Smooth muscle cell (in vitro differentiated cells): ENCODE measurements around the gene DIP2C. TPM values are rescaled to one million over a fixed set of nuclear protein-coding genes. Genes with fewer than 3 reads are reported as not detected.

Source experiments
- DNase-seq: peaks from one replicate; lab custom pipeline; 2025; ENCODE audit not compliant: unreplicated experiment; lab: John Stamatoyannopoulos, UW
- H2AFZ ChIP-seq: fragments of 200-600 bp; sonication (generic); 2 replicates; pipeline ENCODE4 v1.6.0; 2016; ENCODE audit warnings: antibody characterized with exemption, low read depth, mild to moderate bottlenecking
- H3F3A ChIP-seq: fragments of 200-600 bp; sonication (generic); 2 replicates; pipeline ENCODE4 v1.6.0; 2017; ENCODE audit warnings: antibody characterized with exemption, low read depth
- H3K27ac ChIP-seq: fragments of 200-600 bp; sonication (generic); 2 replicates; pipeline ENCODE4 v1.5.1; 2016; ENCODE audit warnings: low read depth, mild to moderate bottlenecking
- H3K27me3 ChIP-seq: fragments of 200-600 bp; sonication (generic); 2 replicates; pipeline ENCODE4 v1.6.1; 2016; ENCODE audit warnings: low read depth, mild to moderate bottlenecking
- H3K36me3 ChIP-seq: fragments of 200-600 bp; sonication (generic); 2 replicates; pipeline ENCODE4 v1.5.1; 2016; ENCODE audit warnings: low read depth
- H3K4me1 ChIP-seq: fragments of 200-600 bp; sonication (generic); 2 replicates; pipeline ENCODE4 v1.5.1; 2016; ENCODE audit warnings: low read depth
- H3K4me2 ChIP-seq: fragments of 200-600 bp; sonication (generic); 2 replicates; pipeline ENCODE4 v1.6.0; 2016; ENCODE audit warnings: mild to moderate bottlenecking
- H3K4me3 ChIP-seq: fragments of 200-600 bp; sonication (generic); 2 replicates; pipeline ENCODE4 v1.5.1; 2016; ENCODE audit warnings: mild to moderate bottlenecking
- H3K79me2 ChIP-seq: fragments of 200-600 bp; sonication (generic); 2 replicates; pipeline ENCODE4 v1.6.0; 2016; ENCODE audit warnings: low read depth, mild to moderate bottlenecking
- H3K9ac ChIP-seq: fragments of 200-600 bp; sonication (generic); 2 replicates; pipeline ENCODE4 v1.6.0; 2016; ENCODE audit warnings: low read depth
- H3K9me3 ChIP-seq: fragments of 200-600 bp; sonication (generic); replicated peaks from 2 replicates; pipeline ENCODE4 v1.5.1; 2016; ENCODE audit warnings: low read depth
- H4K20me1 ChIP-seq: fragments of 200-600 bp; sonication (generic); 2 replicates; pipeline ENCODE4 v1.6.0; 2016; ENCODE audit warnings: low read depth
- CTCF ChIP-seq: fragments of 200-600 bp; sonication (generic); IDR thresholded peaks from 2 replicates; pipeline ENCODE4 v1.5.1; 2017; ENCODE audit warnings: borderline replicate concordance, mild to moderate bottlenecking, antibody characterized with exemption; ENCODE audit not compliant: insufficient read depth, poor library complexity, severe bottlenecking
- WGBS: methylation state at CpG from one replicate; pipeline ENCODE4 v1.1.7; 2016; ENCODE audit warnings: low lambda C conversion rate; 5-methylcytosine and 5-hydroxymethylcytosine counted together
- polyA plus RNA-seq: library from polyadenylated mRNA; unstranded; fragments of >200 nt; fragmentation: Nextera tagmentation; extraction: Ambion mirVana; gene quantifications from 2 replicates; pipeline ENCODE4 v1.2.1, GENCODE V29; 2016
- total RNA-seq: library from RNA; depleted of rRNA; stranded (reverse); fragments of >200 nt; gene quantifications from 2 replicates; pipeline ENCODE4 v1.2.3, GENCODE V29; 2014

The DIP2C gene
- total and polyA plus RNA-seq, 2 experiments from 2014 or later, result 14.9 to 15.3 TPM

- Histone ChIP-seq H3K79me2 (peaks cover 85% of the 10 kb centered on the region), H3K9me3 (no peaks in the 10 kb centered on the region), H3K9ac (no peak overlapping the region), H3K4me3 (no peak overlapping the region), H3K27ac (no peak overlapping the region), H3K27me3 (no peaks in the 10 kb centered on the region), H3K4me1 (no peaks in the 10 kb centered on the region), H3K4me2 (no peak overlapping the region), H4K20me1 (peaks cover 75% of the 10 kb centered on the region), H2AFZ (no peak overlapping the region), H3F3A (no peaks in the 10 kb centered on the region), H3K36me3 (no peaks in the 10 kb centered on the region)
- WGBS, result 96% methylated on average over 21 of the region's 21 CpGs
- no peak for TF ChIP-seq CTCF
- no peak for DNase-seq
Measured at GRCh38 chr10:589961-590680, 99.3 kb downstream of the DIP2C start.

- H2AFZ ChIP-seq, result no peak overlapping the region
- peaks cover 88% of the 10 kb centered on the region for H3K79me2 ChIP-seq
- H3K36me3 ChIP-seq, result no peaks in the 10 kb centered on the region
- 93% methylated on average over 26 of the region's 27 CpGs for WGBS
- no peaks in the 10 kb centered on the region for H3K27me3 ChIP-seq
- no peak overlapping the region for H3K9ac ChIP-seq
- H3K4me3 ChIP-seq, result no peak overlapping the region
- H4K20me1 ChIP-seq, result peaks cover 89% of the 10 kb centered on the region
- no peak for DNase-seq
- no peak for TF ChIP-seq CTCF
- no peaks in the 10 kb centered on the region for H3K9me3 ChIP-seq
- no peaks in the 10 kb centered on the region for H3F3A ChIP-seq
- no peaks in the 10 kb centered on the region for H3K4me1 ChIP-seq
- no peak overlapping the region for H3K27ac ChIP-seq
- H3K4me2 ChIP-seq, result no peak overlapping the region
Measured at GRCh38 chr10:588246-589165, 101.0 kb downstream of the DIP2C start.

- Histone ChIP-seq H3F3A (no peaks in the 10 kb centered on the region), H3K4me1 (no peaks in the 10 kb centered on the region), H3K79me2 (peaks cover 89% of the 10 kb centered on the region), H3K4me2 (no peak overlapping the region), H2AFZ (no peak overlapping the region), H3K4me3 (no peak overlapping the region), H4K20me1 (peaks cover 93% of the 10 kb centered on the region), H3K36me3 (no peaks in the 10 kb centered on the region), H3K9me3 (no peaks in the 10 kb centered on the region), H3K27ac (no peak overlapping the region), H3K9ac (no peak overlapping the region), H3K27me3 (no peaks in the 10 kb centered on the region)
- WGBS, result 98% methylated on average over 11 of the region's 11 CpGs
- no peak for TF ChIP-seq CTCF
- DNase-seq, result no peak
Measured at GRCh38 chr10:586716-587115, 102.8 kb downstream of the DIP2C start.
